NT2/D1 (cell line): ENCODE data around the gene AKR1B15.

Experiments
- DNase-seq: peaks from one replicate; pipeline ENCODE4 v3.0.0-alpha.2; 2011; ENCODE audit warnings: low read depth, low spot score
- H3K27me3 ChIP-seq: 2 replicates; pipeline ENCODE4 v1.6.0; 2011; ENCODE audit warnings: mild to moderate bottlenecking; ENCODE audit not compliant: insufficient read length, insufficient read depth
- H3K36me3 ChIP-seq: 2 replicates; pipeline ENCODE4 v1.6.1; 2011; ENCODE audit warnings: mild to moderate bottlenecking, low read length, mixed read lengths; ENCODE audit not compliant: insufficient read depth, insufficient read length
- H3K4me1 ChIP-seq: 2 replicates; pipeline ENCODE4 v1.5.1; 2011; ENCODE audit not compliant: insufficient read depth, insufficient read length
- H3K4me3 ChIP-seq: 2 replicates; pipeline ENCODE4 v1.5.1; 2011; ENCODE audit warnings: low read depth; ENCODE audit not compliant: insufficient read length
- H3K9ac ChIP-seq: 2 replicates; pipeline ENCODE4 v1.6.0; 2011; ENCODE audit warnings: low read depth; ENCODE audit not compliant: insufficient read length
- H3K9me3 ChIP-seq: 2 replicates; pipeline ENCODE4 v1.5.1; 2011; ENCODE audit warnings: mild to moderate bottlenecking, low read length; ENCODE audit not compliant: insufficient read depth
- SUZ12 ChIP-seq: IDR thresholded peaks from 2 replicates; pipeline ENCODE4 v1.6.1; 2011; ENCODE audit not compliant: insufficient read length, insufficient read depth; ENCODE audit errors: extremely low read depth
- YY1 ChIP-seq: IDR thresholded peaks from 2 replicates; pipeline ENCODE4 v1.6.1; 2011; ENCODE audit not compliant: insufficient read length, insufficient read depth
- ZNF274 ChIP-seq: IDR thresholded peaks from 2 replicates; pipeline ENCODE4 v1.6.1; 2011; ENCODE audit warnings: mild to moderate bottlenecking, low read depth, low read length

AKR1B15 gene

DNA sequence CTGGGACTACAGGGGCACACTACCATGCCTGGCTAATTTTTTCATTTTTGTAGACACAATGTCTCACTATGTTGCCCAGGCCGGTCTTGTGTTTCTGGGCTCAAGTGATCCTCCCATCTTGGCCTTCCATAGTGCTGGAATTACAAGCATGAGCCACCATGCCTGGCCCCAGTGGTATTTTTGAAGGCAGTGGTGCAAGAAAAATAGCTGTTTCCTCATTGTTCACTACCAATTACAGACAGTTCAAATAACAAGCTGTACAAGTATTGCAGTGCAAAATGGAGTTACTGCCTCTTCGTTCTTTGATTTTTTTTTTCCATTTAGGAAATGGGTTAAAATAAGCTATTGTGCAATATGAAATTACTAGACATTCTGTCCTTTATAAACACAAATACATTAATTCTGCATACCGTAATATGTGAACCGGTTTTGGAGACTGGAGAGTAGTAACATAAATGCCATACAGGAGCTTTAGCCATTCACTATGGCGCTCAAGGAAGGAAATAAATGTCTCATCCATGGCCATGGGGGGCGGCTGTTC, 62.8 kb downstream of the AKR1B15 start:
- TF ChIP-seq ZNF274 (no peak), YY1 (no peak), SUZ12 (no peak)
- Histone ChIP-seq H3K36me3 (no peaks in the 10 kb centered on the region), H3K4me3 (no peak overlapping the region), H3K9me3 (0 out of 2 replicates have a peak, but pooled peaks cover 3% of the 10 kb centered on the region), H3K27me3 (no peaks in the 10 kb centered on the region), H3K4me1 (no peaks in the 10 kb centered on the region), H3K9ac (no peak overlapping the region)
- DNase-seq, result no peak

DNA sequence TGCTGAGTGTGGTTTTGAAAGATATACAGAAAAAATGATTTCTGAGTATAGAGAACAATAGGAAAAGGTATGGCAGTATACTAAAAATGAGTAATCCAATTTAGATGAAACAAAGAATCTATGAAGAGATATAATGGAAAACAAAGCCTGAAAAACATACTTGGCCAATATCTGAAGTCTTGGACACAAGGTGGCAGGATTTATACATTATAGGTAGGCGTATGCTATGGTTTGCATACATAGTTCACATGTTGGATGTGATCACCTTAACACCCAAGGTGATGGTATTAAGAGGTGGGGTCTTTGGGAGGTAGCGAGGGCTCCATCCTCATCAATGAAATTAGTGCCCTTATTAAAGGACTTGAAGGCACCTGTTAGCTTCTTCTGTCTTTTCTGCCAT, 63.3 kb downstream of the AKR1B15 start:
- TF ChIP-seq ZNF274 (no peak), SUZ12 (no peak), YY1 (no peak)
- no peak for DNase-seq
- Histone ChIP-seq H3K4me3 (no peak overlapping the region), H3K36me3 (no peaks in the 10 kb centered on the region), H3K27me3 (no peaks in the 10 kb centered on the region), H3K9ac (no peak overlapping the region), H3K4me1 (no peaks in the 10 kb centered on the region), H3K9me3 (0 out of 2 replicates have a peak, but pooled peaks cover 3% of the 10 kb centered on the region)

GRCh38 chr7:134613623-134614347, 64.9 kb downstream of the AKR1B15 start:
- no peak overlapping the region for H3K4me3 ChIP-seq
- no peaks in the 10 kb centered on the region for H3K36me3 ChIP-seq
- no peaks in the 10 kb centered on the region for H3K27me3 ChIP-seq
- TF ChIP-seq YY1 (no peak), ZNF274 (no peak), SUZ12 (no peak)
- DNase-seq, result no peak
- no peaks in the 10 kb centered on the region for H3K9me3 ChIP-seq
- H3K4me1 ChIP-seq, result no peaks in the 10 kb centered on the region
- H3K9ac ChIP-seq, result no peak overlapping the region

GRCh38 chr7:134616611-134617010, 67.7 kb downstream of the AKR1B15 start:
- no peaks in the 10 kb centered on the region for H3K4me1 ChIP-seq
- no peak for DNase-seq
- no peak overlapping the region for H3K4me3 ChIP-seq
- TF ChIP-seq ZNF274 (no peak), YY1 (no peak), SUZ12 (no peak)
- H3K36me3 ChIP-seq, result no peaks in the 10 kb centered on the region
- H3K9me3 ChIP-seq, result no peaks in the 10 kb centered on the region
- H3K27me3 ChIP-seq, result no peaks in the 10 kb centered on the region
- H3K9ac ChIP-seq, result no peak overlapping the region

DNA sequence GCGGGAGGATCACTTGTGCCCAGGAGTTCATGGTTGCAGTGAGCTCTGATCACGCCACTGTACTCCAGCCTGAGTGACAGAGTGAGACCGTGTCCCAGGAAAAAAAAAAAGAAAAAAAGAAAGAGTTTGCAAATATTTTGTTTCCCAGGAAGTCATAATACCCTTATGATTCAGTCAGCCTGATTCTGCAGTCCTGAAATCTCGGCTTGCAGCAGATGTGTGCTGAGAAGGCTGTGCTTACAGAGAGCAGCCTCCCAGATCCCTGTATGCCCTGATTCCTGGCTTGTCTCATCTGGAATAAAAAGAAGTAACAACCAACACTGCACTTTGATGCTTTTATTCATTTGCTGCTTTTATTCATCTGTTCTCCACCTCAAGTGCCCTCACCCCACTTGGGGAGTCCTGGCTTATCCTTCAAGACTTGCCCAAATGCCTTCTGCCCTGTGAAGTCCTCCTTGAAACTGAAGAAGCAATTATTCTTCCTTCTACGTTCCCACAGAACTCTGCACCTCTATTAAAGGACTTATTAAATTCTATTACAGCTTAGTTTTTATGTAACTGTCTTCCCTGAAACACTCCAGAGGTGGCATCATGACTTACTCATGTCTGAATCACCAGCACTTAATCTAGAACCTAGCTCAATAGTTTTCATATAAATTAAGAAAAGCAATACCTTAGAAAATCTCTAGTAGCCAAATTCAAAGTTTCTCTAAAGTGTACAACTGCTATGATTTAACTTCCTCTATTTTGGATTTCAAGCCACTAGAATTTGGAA, 70.0 kb downstream of the AKR1B15 start:
- no peak for TF ChIP-seq YY1
- Histone ChIP-seq H3K9me3 (no peaks in the 10 kb centered on the region), H3K4me1 (no peaks in the 10 kb centered on the region), H3K27me3 (no peaks in the 10 kb centered on the region), H3K4me3 (no peak overlapping the region), H3K36me3 (no peaks in the 10 kb centered on the region), H3K9ac (no peak overlapping the region)
- no peak for DNase-seq

DNA sequence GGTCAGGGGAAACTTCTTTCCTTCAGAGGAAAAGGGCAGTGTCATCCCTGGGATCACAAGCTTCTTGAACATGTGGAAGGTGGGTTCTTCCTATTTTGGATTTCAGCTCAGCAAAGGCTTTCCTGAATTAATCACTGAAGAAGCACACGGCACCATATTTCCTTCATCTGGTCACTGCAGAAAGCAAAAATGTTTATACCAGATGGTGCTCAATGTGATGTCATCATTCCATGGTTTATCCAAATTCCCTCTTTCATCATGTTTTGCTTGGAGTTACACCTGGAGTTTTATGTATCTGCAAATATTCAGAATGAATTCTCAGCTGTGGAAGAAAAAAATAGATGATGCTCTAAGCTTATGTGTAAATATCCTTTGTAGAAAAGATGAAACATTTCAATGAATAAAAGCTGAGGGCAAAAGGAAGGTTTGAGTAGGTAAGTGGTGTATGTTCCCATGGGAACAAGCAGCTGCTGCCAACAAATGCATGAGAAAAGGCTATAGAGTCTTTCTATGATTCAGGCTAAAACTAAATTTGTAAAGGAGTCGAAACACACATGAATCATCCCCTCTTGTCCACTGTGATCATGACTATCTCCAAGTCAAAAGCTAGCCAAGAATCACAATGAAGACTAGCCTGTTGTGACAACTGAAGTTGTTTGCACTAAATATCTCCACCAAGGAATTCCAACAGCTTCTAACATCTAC, 70.9 kb downstream of the AKR1B15 start:
- Histone ChIP-seq H3K9ac (no peak overlapping the region), H3K4me1 (no peaks in the 10 kb centered on the region), H3K4me3 (no peak overlapping the region), H3K27me3 (no peaks in the 10 kb centered on the region), H3K36me3 (no peaks in the 10 kb centered on the region), H3K9me3 (no peaks in the 10 kb centered on the region)
- TF ChIP-seq SUZ12 (no peak), YY1 (no peak), ZNF274 (no peak)
- no peak for DNase-seq
